Dermis blood vessel endothelial cell (primary cell): ENCODE data around the gene ZNF664. TPM values are rescaled to one million over a fixed set of nuclear protein-coding genes. Genes with fewer than 3 reads are reported as not detected.
A peak's percentile ranks its signal among the peaks of the same experiment; 100 is the strongest.

Source experiments
- DNase-seq: peaks from one replicate; pipeline ENCODE4 v3.0.0; 2010
- total RNA-seq: library from RNA; depleted of rRNA; stranded (reverse); fragments of >200 nt; gene quantifications from 2 replicates; pipeline ENCODE4 v1.2.3, GENCODE V29; 2014

Gene ZNF664
- total RNA-seq, 1 donor from 2014 or later: 51.1 TPM

- no peak for DNase-seq
Measured at GRCh38 chr12:124035163-124035562, 62.1 kb downstream of the ZNF664 start.

- no peak for DNase-seq
Measured at GRCh38 chr12:124036171-124036598, 63.2 kb downstream of the ZNF664 start.

GRCh38 chr12:124036657-124037109, 63.7 kb downstream of the ZNF664 start:
- peak; percentile 63 for DNase-seq

- DNase-seq: no peak
Measured at GRCh38 chr12:124037331-124037730, 64.3 kb downstream of the ZNF664 start.

- DNase-seq: no peak
Measured at GRCh38 chr12:124039276-124039675, 66.3 kb downstream of the ZNF664 start.

- DNase-seq: peak; percentile 68
Measured at GRCh38 chr12:124040291-124040690, 67.3 kb downstream of the ZNF664 start.

- DNase-seq: no peak
Measured at GRCh38 chr12:124040737-124041136, 67.7 kb downstream of the ZNF664 start.

GRCh38 chr12:124041907-124042306, 68.9 kb downstream of the ZNF664 start:
- DNase-seq: no peak

GRCh38 chr12:124044021-124044420, 71.0 kb downstream of the ZNF664 start:
- DNase-seq: no peak

- DNase-seq: no peak
Measured at GRCh38 chr12:124044809-124045321, 71.8 kb downstream of the ZNF664 start.

GRCh38 chr12:124045671-124046455, 72.8 kb downstream of the ZNF664 start:
- no peak for DNase-seq

- no peak for DNase-seq
Measured at GRCh38 chr12:124046456-124046740, 73.4 kb downstream of the ZNF664 start.

GRCh38 chr12:124047045-124047566, 74.1 kb downstream of the ZNF664 start:
- no peak for DNase-seq

GRCh38 chr12:124049451-124050094, 76.6 kb downstream of the ZNF664 start:
- no peak for DNase-seq

- peak; percentile 85 for DNase-seq
Measured at GRCh38 chr12:124053851-124054250, 80.8 kb downstream of the ZNF664 start.

- no peak for DNase-seq
Measured at GRCh38 chr12:124055066-124055465, 82.1 kb downstream of the ZNF664 start.

- no peak for DNase-seq
Measured at GRCh38 chr12:124057691-124058090, 84.7 kb downstream of the ZNF664 start.

- DNase-seq: no peak
Measured at GRCh38 chr12:124059752-124060151, 86.7 kb downstream of the ZNF664 start.

Other genes starting within 250 kb of the ZNF664 start
- gene DNAH10, start 210.9 kb upstream of the ZNF664 start, total RNA-seq: under 0.01 TPM in 1 of 2 replicates, not detected in the other
- gene CCDC92, start 384 bp upstream of the ZNF664 start, total RNA-seq: 8.8 and 10.4 TPM in 2 replicates